Activated naive CD4-positive, alpha-beta T cell treated with anti-CD3 and anti-CD28 coated beads, Interleukin-2, amount 10 ng/mL, durations not matched to agents 7 days and 5 days (primary cell): ENCODE results near the gene METRNL.
A peak's percentile ranks its signal among the peaks of the same experiment; 100 is the strongest.

Experiments used
- CTCF ChIA-PET: fragments of 350-600 bp; sonication (Branson Sonifier 250); formaldehyde crosslinking; loops from one replicate; lab custom pipeline; 2021; ENCODE audit warnings: antibody characterized with exemption; lab: Charles Lee
- DNase-seq: peaks from one replicate; pipeline ENCODE4 v3.0.0-alpha.2; 2020
- H3K27ac Mint-ChIP-seq: one replicate; pipeline ENCODE4 v1.8.0; 2021; ENCODE audit warnings: mild to moderate bottlenecking, moderate library complexity, mixed read lengths
- H3K27me3 Mint-ChIP-seq: one replicate; pipeline ENCODE4 v1.8.0; 2021; ENCODE audit warnings: mild to moderate bottlenecking, mixed read lengths
- H3K36me3 Mint-ChIP-seq: one replicate; pipeline ENCODE4 v1.8.0; 2021; ENCODE audit warnings: mixed read lengths
- H3K4me1 Mint-ChIP-seq: one replicate; pipeline ENCODE4 v1.8.0; 2021; ENCODE audit warnings: mixed read lengths
- H3K4me3 Mint-ChIP-seq: one replicate; pipeline ENCODE4 v1.8.0; 2021; ENCODE audit warnings: mild to moderate bottlenecking, moderate library complexity, mixed read lengths
- H3K9me3 Mint-ChIP-seq: one replicate; pipeline ENCODE4 v1.8.0; 2021; ENCODE audit warnings: mixed read lengths

Gene METRNL

DNA sequence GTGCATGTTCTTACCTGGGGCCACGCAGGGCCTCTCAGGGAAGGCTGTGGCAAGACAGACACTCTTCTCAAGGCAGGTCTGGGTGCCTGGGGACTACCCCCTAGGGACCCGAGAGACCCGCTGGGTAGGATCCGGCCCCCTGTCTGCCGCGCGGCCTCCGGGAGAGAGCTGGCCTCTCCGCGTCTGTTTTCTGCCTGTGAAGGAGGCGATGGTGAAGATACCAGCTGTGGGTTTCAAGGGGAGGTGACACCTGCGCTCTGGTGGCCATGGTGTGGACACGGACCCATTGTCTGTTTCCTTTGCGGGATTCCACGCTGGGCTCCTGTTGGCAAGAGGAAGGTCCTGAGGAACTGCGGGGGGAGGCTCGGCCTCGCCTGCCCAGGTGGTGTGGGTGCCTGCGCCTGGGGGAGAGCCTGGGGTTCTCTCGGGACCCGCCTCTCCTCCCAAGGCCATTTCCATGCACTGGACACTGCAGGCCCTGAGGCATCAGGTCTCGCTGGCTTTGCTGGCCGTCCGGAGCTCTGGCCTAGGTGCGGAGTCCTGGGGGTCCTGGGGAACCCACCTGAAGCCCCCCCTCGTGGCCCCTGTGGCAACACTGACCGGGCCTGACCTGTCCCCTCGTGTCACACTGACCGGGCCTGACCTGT lies 12.2 kb upstream of the METRNL start:
- no peak overlapping the region for H3K4me3 Mint-ChIP-seq
- peaks cover 35% of the 10 kb centered on the region for H3K4me1 Mint-ChIP-seq
- CTCF ChIA-PET: no interaction called here
- no peak for DNase-seq
- no peaks in the 10 kb centered on the region for H3K36me3 Mint-ChIP-seq
- H3K9me3 Mint-ChIP-seq: no peaks in the 10 kb centered on the region
- no peak overlapping the region for H3K27ac Mint-ChIP-seq
- peaks cover 41% of the 10 kb centered on the region for H3K27me3 Mint-ChIP-seq

DNA sequence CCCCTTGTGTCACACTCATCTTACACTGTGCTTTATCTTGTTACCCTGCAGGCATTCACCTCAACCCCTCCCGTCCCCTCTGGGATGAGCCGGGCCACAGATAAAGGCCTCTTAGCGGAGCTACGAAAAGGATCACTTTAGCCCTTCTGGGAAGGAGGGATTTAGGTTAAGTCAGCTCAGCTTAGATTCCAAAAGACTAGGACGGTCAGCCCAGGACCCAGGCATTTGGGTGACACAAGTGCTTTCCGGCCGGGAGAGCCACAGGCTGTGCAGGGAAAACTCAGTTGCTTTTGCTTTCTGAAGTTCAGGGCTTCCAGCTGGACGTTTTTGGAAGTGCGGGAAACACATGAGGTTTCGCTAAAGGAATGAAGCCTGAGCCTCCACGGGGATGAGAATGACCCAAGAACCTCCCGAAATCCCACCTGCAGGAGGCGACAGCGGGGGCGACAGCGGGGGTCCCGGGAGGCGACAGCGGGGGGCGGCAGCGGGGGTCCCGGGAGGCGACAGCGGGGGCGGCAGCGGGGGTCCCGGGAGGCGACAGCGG lies 11.6 kb upstream of the METRNL start:
- H3K4me1 Mint-ChIP-seq: peaks cover 36% of the 10 kb centered on the region
- H3K27me3 Mint-ChIP-seq: peaks cover 35% of the 10 kb centered on the region
- no peak overlapping the region for H3K4me3 Mint-ChIP-seq
- H3K9me3 Mint-ChIP-seq: no peaks in the 10 kb centered on the region
- DNase-seq: no peak
- no peak overlapping the region for H3K27ac Mint-ChIP-seq
- CTCF ChIA-PET: no interaction called here
- no peaks in the 10 kb centered on the region for H3K36me3 Mint-ChIP-seq

DNA sequence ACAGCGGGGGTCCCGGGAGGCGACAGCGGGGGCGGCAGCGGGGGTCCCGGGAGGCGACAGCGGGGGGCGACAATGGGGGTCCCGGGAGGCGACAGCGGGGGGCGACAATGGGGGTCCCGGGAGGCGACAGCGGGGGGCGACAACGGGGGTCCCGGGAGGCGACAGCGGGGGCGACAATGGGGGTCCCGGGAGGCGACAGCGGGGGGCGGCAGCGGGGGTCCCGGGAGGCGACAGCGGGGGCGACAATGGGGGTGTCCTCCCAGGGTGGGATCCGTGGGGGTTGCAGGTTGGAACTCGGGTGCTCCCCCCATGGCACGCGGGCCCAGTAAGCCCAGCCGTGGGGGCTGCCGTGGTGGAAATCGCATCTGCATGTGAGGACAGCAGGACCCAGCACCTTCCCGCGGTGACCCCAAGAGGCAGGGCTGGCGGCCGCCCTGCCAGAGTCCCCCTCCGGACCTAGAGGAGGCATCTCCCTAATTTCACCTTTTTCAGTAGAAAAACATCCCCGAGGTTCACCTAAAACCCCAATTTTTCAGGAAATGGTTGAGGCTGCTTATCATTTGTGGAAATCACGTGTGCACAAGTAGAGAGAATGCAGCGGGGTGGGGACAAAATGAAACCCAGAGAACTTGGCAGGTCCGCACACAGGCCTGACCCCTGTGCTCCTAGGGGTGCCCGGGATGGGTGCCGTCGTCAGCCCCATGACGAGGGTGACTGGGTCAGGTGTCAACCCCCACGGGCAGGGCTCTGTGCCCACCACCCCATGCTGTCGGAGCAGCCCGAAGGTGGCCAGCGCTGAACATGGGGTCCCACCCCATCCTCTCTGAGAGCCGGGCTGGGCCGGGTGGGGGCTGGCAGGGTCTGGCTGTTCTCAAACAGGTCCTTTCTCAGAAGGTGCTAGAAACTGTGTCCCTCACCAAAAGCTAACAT lies 10.5 kb upstream of the METRNL start:
- no peaks in the 10 kb centered on the region for H3K36me3 Mint-ChIP-seq
- CTCF ChIA-PET: no interaction called here
- no peak overlapping the region for H3K4me3 Mint-ChIP-seq
- no peak for DNase-seq
- H3K27me3 Mint-ChIP-seq: peaks cover 37% of the 10 kb centered on the region
- H3K27ac Mint-ChIP-seq: peak overlapping the region; percentile 67
- H3K9me3 Mint-ChIP-seq: no peaks in the 10 kb centered on the region
- peaks cover 36% of the 10 kb centered on the region for H3K4me1 Mint-ChIP-seq

DNA sequence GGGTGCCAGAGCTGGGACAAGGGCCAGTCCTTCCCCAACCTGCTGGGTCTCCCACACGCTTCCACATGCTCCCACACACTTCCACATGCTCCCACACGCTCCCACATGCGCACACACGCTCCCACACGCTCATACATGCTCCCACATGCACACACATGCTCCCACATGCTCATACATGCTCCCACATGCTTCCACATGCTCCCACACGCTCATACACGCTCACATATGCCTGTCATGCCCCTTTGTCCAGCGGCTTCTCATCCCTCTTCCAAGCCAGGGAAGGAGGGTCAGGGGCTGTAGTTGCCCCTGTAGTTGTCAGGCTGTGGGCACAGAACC lies 9.9 kb upstream of the METRNL start:
- peaks cover 38% of the 10 kb centered on the region for H3K27me3 Mint-ChIP-seq
- no peak overlapping the region for H3K4me3 Mint-ChIP-seq
- H3K9me3 Mint-ChIP-seq: no peaks in the 10 kb centered on the region
- peaks cover 36% of the 10 kb centered on the region for H3K4me1 Mint-ChIP-seq
- DNase-seq: no peak
- H3K36me3 Mint-ChIP-seq: no peaks in the 10 kb centered on the region
- CTCF ChIA-PET: no interaction called here
- no peak overlapping the region for H3K27ac Mint-ChIP-seq

DNA sequence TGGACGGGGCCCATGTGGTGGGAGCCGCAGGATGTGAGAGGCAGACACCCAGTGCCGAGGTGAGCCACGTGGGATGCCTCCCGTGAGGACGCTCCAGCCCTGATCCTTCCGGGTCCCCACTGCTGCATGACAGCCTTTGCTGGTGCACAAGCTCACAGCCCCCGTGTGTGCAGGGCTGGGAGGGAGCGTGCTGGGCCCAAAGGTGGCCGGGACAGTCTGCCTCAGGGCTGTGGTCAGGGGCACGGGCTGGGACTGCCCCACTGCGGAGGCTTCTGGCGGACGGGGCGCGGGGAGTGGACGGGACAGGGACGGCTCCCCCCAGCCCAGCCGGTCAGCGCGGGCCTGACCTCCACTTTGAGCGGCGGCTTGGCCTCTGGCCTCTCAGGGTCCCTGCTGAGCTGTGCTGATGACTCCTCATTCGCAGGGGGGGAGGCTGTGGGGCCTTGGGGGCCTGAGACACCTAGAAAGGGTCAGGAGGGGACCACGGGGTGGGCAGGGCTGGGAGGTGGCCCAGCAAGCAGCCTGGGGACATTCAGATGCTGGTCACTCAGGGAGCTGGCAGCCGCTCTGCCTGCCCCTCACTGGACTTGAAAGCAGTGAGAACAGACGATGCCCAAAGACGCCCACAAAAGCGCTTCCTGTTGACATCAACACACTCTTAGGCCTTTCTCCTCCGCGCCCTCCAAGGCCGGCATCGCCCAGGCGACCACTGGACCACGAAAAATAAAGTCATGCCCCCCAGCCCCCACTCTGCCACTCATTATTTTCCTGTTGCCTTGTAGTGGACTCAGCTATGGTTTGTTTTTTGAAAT lies 9.3 kb upstream of the METRNL start:
- H3K27me3 Mint-ChIP-seq: peaks cover 34% of the 10 kb centered on the region
- peaks cover 36% of the 10 kb centered on the region for H3K4me1 Mint-ChIP-seq
- H3K27ac Mint-ChIP-seq: no peak overlapping the region

DNA sequence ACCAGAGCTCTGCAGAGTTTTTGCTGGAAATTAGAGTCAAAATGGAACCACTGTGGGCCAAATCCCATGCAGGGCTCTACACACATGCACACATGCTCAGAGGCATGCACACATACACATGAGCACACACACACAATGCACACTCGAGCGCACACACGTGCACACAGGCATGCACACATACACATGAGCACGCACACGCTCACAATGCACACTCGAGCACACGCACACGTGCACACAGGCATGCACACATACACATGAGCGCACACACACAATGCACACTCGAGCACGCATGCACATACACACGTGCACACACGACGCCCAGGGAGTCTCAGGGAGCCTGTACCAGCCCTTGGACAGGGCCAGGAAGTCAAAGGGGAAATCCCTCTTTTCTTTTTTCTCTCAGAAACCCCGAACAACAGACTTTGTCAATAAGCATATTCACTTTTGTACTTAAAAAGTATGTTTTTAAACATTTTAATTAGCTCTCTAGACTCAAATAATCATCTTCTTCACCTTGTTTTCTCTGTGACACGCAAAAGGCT lies 8.5 kb upstream of the METRNL start:
- Mint-ChIP-seq H3K9me3 (no peaks in the 10 kb centered on the region), H3K27me3 (peaks cover 38% of the 10 kb centered on the region), H3K4me1 (peaks cover 36% of the 10 kb centered on the region), H3K27ac (no peak overlapping the region), H3K4me3 (no peak overlapping the region), H3K36me3 (no peaks in the 10 kb centered on the region)
- CTCF ChIA-PET: no interaction called here
- no peak for DNase-seq

More for the DNA sequence above, 9.3 kb upstream of the METRNL start:
- Mint-ChIP-seq H3K36me3 (no peaks in the 10 kb centered on the region), H3K4me3 (no peak overlapping the region), H3K9me3 (no peaks in the 10 kb centered on the region)
- CTCF ChIA-PET: no interaction called here
- no peak for DNase-seq

DNA sequence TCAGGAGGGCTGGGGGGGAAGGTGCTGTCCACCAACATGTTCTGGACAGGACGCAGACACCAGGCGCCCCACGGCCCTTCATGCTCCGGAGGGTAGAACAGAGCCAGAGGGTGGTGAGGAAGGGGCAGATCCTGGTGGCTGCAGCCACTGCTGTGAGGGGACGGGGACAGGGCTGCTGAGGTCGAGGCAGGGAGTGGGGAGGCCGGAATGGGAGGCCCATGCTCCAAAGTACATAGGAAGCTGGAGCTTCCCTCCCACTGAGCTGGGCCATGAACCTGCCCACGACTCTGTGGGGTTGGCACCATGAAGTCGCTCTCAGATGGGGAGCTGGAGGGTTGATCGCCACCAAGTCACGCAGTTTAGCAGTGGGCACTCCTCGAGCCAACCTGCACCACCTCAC lies 8.0 kb upstream of the METRNL start:
- no peaks in the 10 kb centered on the region for H3K36me3 Mint-ChIP-seq
- CTCF ChIA-PET: no interaction called here
- no peak overlapping the region for H3K27ac Mint-ChIP-seq
- H3K27me3 Mint-ChIP-seq: peaks cover 43% of the 10 kb centered on the region
- H3K4me1 Mint-ChIP-seq: peaks cover 36% of the 10 kb centered on the region
- H3K9me3 Mint-ChIP-seq: no peaks in the 10 kb centered on the region
- H3K4me3 Mint-ChIP-seq: no peak overlapping the region
- DNase-seq: no peak

DNA sequence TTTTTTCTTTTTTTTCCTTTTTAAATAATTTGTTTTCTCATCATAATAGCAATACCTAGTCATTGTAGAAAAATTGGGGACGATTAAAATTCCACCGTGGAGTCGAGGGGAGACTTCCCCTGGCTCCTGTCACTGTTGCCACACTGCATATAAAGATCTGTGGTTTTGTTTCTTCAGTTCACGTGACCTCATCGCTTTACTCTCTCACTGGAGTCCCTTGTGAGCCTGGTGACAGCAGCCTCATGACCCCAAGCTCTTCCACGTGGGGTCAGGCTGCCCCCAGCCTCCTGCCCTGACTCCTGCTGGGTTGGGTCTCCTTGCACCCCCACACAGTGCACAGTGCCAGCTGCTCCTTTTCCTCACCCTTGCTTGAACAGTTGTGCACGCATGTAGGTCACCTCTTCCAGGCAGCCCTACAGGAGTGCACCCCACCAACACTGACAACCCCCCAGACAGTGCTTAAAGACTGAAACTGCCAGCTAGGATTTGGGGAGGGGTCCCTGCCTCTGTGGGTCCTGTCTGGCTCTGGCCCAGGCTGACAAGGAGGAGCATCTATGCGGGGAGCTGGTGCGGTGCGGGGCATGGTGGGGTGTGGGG lies 7.3 kb upstream of the METRNL start:
- no peaks in the 10 kb centered on the region for H3K9me3 Mint-ChIP-seq
- peaks cover 36% of the 10 kb centered on the region for H3K4me1 Mint-ChIP-seq
- H3K27ac Mint-ChIP-seq: no peak overlapping the region

DNA sequence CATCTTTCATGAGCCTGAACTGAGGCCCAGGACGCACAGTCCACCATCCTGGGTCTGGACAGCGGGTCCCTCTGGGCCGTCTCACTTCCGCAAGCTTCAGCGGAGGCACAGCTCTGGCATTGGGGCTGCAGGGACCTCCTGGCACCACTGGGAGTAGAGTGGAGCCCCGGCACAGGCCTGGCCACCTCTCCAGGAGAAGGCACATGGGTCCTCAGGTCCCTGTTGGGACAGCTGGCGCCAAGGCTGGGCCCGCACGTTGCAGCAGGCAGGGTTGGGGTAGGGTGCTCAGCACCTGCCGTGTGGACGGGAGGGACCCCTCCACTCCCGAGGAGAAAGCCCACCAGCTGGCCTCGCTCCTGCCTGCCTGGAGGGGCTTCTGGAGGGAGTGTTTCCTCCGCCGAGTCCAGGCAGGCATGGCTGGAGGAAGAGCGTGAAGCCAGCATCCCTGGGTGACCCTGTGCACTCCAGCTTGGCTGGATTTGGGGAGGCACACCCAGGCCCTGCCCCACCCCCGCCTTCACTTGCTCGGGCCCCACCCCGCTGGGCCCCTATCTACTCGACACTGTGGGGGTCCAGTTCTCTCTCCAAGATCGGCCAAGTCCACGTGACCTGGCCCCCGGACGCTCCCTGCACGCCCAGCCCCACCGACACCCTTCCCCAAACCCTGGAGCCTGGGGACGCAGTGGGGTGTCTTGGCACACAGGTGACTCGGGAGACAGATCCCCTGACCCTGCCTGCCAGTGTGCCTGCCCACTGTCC lies 6.6 kb upstream of the METRNL start:
- Mint-ChIP-seq H3K4me3 (no peak overlapping the region), H3K4me1 (peaks cover 35% of the 10 kb centered on the region), H3K27me3 (peaks cover 56% of the 10 kb centered on the region), H3K27ac (no peak overlapping the region), H3K36me3 (no peaks in the 10 kb centered on the region), H3K9me3 (no peaks in the 10 kb centered on the region)
- CTCF ChIA-PET: no interaction called here
- DNase-seq: no peak

More for the DNA sequence above, 7.3 kb upstream of the METRNL start:
- Mint-ChIP-seq H3K27me3 (peaks cover 50% of the 10 kb centered on the region), H3K36me3 (no peaks in the 10 kb centered on the region), H3K4me3 (no peak overlapping the region)
- CTCF ChIA-PET: no interaction called here
- DNase-seq: no peak

DNA sequence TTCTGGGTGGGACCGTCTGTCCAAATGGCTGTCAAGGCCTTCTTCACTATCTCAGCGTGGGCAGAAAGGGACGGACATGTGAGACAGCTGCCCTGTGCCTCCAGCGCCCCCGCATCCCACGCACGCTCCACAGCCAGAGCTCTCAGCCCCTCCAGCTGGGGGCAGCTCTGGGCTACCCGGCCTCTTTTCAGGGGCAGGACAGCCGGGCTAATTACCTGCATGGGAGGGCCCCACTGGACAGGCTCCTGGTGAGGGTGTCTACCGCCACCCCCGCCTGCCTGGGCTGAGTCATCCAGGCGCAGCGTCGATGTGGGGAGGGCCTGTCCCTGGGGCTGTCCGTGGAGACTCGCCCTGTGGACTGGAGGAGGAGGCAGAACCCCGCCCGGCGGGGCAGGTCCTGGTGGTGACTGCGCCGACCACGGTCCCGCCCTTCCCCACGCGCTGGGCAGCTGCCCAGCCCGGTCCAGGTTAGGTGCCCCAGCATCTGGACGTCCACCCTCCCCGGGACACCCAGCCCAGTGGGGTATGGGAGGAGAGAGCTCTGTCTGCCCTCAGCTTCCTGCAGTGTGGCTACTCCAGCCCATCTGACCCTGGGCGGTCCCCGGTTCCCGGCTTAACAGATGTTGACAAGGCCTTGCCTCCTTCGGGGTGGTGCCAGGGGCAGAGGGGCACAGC lies 5.9 kb upstream of the METRNL start:
- CTCF ChIA-PET: no interaction called here
- no peak for DNase-seq
- Mint-ChIP-seq H3K27me3 (peaks cover 61% of the 10 kb centered on the region), H3K27ac (no peak overlapping the region), H3K4me1 (peaks cover 32% of the 10 kb centered on the region), H3K9me3 (no peaks in the 10 kb centered on the region), H3K4me3 (no peak overlapping the region), H3K36me3 (no peaks in the 10 kb centered on the region)

DNA sequence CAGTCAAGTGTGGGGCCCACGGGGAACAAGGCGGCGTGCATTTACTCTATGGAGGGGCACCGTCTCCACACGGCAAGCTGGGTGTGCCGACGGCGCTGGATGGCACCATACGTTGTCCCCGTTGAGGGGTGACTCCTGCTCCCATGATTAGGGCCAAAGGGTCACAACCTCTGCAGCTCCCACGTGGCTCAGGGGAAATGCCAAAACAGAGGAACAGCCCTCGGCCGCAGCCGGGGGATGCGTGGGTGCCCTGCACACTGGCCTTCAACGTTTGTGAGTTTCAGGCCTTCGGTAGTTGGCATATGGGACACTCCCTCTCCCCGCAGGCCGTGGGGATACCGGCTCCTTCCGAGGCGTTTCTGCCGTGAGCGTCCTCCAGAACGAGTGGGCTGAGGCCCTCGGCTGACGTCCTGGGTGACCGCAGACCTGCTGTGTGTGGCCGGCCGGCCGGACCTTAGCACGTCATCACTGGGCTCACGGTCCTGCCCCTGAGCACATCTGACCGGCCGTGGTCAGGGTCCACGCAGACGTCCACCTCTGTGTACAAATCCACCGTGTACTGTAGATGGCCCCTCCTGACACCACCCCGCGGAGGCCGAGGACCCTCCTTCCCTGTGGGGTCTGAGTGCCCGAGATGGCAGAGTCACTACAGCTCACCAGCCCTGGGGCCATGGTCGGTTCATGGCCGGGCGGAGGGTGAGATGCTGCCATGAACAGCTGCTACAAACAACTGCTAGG lies 4.8 kb upstream of the METRNL start:
- H3K36me3 Mint-ChIP-seq: no peaks in the 10 kb centered on the region
- no peak for DNase-seq
- CTCF ChIA-PET: no interaction called here
- H3K27ac Mint-ChIP-seq: no peak overlapping the region
- peaks cover 63% of the 10 kb centered on the region for H3K27me3 Mint-ChIP-seq
- peaks cover 24% of the 10 kb centered on the region for H3K4me1 Mint-ChIP-seq
- H3K4me3 Mint-ChIP-seq: no peak overlapping the region
- H3K9me3 Mint-ChIP-seq: no peaks in the 10 kb centered on the region

DNA sequence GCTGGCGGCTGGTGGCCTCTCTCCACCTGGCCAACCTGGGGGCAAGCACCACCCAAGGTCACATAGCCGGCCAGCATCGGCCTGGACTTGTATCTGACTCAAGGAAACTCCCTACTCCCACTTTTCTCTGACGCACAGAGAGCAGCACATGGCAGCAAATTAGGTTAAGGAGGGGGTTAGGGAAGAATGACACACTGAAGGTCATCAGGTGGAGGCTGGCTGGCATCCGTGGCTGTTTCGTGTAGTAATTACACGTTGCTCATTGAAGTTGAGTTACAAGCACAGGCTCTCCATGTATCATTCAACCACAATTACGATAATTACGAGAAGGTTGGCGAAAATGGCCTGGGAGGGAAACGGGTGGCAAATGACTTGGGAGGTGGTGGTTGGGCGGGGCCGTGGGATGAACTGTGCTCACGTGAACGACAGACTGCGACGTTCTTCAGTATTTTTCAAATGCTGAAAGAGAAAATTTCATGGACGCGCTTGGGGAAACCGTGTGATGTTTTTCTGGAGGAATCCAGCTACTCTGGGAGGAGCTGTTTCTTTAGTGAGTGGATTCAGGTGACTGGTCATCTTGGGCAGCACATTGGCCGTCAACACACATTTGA lies 4.0 kb upstream of the METRNL start:
- H3K9me3 Mint-ChIP-seq: no peaks in the 10 kb centered on the region
- peaks cover 19% of the 10 kb centered on the region for H3K4me1 Mint-ChIP-seq
- CTCF ChIA-PET: no interaction called here
- DNase-seq: no peak
- H3K36me3 Mint-ChIP-seq: no peaks in the 10 kb centered on the region
- peaks cover 59% of the 10 kb centered on the region for H3K27me3 Mint-ChIP-seq
- no peak overlapping the region for H3K27ac Mint-ChIP-seq
- no peak overlapping the region for H3K4me3 Mint-ChIP-seq
